NCI-H146 (cell line): Measurements from ENCODE around the gene TMEM82.
A peak's percentile ranks its signal among the peaks of the same experiment; 100 is the strongest.
"Not testable (repeated sequence)": the region's sequence is repeated elsewhere in the genome, so short reads cannot be mapped to it uniquely, and the experiment has no call there.

ENCODE experiments used
- DNase-seq: peaks from one replicate; lab custom pipeline; 2025; lab: John Stamatoyannopoulos, UW

Gene TMEM82

GRCh38 chr1:15742339-15742801 is at the start of gene TMEM82:
TMEM82 (plus strand) TSS chr1:15742499; CDS start chr1:15742560, 61 bp downstream.
- no peak for DNase-seq

- DNase-seq: no peak
Measured at GRCh38 chr1:15693371-15693770, 48.9 kb upstream of the TMEM82 start.

DNA sequence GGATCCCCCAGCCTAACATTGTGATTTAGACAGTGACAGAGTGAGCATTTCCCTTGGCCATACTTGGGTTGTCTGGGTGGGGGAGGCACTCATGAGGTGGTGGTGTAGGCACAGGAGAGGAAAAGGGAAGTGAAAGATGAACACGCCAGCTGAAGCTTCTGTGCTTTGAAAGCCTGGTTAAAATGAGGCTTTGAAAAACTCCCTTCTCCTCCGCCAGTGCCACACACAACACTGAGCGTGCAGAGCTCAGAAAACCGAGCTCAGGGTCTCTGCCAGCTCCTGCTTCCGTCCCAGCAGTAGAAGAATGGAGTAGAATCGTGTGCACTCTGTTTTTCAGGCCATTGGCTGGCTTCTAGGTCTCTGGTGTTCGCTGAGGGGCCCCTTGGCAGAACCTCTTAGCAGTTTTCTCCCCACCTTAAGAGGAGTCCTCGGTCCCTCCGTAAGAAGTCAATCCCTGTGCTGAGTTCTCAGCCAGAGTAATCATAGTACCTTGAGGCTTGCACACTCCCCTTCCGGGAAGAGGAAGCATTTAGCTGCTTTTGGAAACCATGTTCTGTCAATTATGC is 45.3 kb upstream of the TMEM82 start:
- DNase-seq: no peak

- no peak for DNase-seq
Measured at GRCh38 chr1:15698201-15698600, 44.1 kb upstream of the TMEM82 start.

DNA sequence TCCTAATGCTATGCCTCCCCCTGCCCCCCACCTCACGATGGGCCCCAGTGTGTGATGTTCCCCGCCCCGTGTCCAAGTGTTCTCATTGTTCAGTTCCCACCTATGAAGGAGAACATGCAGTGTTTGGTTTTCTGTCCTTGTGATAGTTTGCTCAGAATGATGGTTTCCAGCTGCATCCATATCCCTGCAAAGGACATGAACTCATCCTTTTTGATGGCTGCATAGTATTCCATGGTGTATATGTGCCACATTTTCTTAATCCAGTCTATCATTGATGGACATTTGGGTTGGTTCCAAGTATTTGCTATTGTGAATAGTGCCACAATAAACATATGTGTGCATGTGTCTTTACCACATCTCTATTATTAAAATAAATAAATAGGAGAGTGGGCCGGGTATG is 43.0 kb upstream of the TMEM82 start:
- DNase-seq: not testable (repeated sequence)

DNA sequence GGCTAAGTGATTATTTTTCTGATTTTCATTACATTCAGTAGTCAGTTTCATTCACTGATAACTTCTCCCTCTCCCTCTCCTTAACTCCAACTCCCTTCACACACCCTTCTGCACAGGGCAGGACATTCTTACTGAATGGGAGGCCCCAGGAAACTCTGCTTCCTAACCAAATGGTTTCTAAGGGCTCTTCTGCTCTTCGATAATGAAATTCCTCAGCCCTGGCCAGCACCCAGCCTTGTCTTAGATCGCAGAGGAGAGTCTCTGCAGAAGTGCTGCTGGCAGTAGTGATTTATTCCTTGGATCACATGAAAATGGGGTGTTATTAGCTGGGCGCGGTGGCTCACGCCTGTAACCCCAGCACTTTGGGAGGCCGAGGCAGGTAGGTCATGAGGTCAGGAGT is 41.8 kb upstream of the TMEM82 start:
- no peak for DNase-seq

DNA sequence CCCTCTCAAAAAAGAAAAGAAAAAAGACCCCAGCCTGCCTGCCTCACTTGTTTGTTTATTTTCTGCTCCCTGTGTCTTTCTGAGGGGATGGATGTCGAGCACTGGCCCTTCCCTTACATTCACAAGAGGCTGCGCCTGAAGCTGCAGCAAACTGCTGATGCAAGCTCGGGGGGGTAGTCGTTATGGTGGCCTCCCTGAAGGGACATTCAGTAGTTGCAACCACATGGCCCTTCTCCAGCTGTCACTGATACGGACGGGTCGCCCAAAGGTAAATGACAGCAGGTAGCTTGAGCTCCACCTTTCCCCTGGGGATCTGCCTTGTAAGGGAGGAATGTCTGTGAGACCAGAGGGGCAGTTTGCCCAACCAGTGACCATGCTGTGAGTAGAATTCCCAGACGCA is 40.5 kb upstream of the TMEM82 start:
- DNase-seq: no peak

- DNase-seq: no peak
Measured at GRCh38 chr1:15702722-15703550, 39.4 kb upstream of the TMEM82 start.

DNA sequence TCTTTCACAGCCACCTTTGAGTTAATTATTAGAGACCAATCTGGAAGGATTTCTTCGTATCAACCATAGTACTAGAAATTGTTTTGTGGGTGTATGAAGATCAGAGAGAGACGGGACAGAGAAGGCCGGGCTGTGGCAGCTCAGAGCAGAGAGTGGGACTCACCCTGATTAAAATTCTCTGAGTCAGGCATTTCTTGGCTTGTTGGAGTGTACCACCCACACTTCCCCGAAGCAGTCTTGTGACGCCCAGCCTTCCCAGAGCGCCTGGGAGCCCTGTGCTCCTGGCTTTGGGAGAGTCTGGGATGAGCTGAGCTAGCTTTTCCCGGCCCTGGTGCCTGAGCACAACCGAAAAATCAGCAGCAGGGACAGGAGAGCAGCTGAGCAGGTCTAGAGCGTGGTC is 38.7 kb upstream of the TMEM82 start:
- DNase-seq: no peak

GRCh38 chr1:15704526-15705183 is 37.6 kb upstream of the TMEM82 start:
- no peak for DNase-seq

GRCh38 chr1:15705184-15705566 is 37.1 kb upstream of the TMEM82 start:
- no peak for DNase-seq

DNA sequence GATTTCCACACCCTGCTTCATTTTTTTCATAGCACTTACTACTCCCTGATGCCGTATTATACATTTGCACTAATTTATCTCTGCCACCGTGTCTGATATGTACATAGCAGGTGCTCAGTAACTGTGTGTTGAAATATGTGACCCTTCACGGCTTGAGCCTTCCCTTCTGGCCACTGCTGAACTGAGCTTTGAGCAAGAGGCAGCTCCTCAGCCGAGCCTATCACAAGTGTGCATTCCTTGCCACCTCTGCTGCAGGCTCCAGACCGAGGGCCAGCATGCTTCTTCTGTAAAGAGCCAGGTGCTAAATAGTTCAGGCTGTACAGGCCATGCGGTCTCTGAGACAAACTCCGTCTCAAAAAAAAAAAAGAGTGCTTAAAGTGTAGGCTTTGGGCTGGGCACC is 35.5 kb upstream of the TMEM82 start:
- DNase-seq: no peak

DNA sequence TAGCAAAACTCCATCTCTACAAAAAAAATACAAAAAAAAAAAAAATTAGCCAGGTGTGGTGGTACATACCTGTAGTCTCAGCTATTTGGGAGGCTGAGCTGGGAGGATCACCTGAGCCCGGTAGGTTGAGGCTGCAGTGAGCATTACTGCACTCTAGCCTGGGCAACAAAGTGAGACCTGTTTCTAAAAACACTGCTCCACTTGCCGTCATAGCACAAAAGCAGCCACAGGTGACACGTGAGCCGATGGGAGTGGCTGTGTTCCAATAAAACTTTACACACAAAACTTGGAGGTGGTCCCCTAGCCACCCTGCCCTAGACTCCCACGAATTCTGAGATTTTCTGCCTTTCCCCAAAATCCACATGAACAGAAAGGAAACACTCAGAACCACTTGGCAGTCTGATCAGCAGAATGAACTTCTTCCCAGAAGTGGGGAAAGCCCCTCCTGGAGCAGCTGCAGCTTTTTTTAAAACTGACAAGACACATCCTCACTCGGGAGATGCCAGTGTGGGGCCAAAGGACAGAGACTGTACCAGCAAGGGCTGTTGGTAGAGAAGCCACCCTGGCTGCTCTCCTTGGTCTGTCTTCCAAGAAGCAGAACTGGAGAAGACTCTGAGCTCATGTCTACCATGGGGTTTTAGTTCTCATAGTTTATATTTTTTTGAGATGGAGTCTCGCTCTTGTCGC is 34.9 kb upstream of the TMEM82 start:
- DNase-seq: no peak

- DNase-seq: no peak
Measured at GRCh38 chr1:15708486-15709137, 33.7 kb upstream of the TMEM82 start.

- DNase-seq: no peak
Measured at GRCh38 chr1:15709226-15709625, 33.1 kb upstream of the TMEM82 start.

DNA sequence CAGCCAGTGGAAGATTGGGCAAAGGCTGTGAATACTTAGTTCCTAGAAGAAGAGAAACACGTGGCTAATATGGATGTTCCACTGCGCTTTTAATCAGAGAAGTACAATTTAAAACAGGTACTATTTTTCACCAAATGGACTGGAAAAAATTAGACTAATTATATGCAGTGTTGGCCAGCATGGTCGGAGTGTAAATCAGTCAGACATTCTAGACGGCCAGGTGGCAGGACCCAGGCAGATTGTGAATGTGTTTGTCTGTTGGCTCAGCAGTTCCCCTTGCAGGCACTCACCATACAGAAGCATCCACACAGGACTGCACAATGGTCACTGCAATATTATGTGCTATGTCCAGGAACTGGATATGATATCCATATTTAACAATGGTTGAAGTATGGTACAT is 30.1 kb upstream of the TMEM82 start:
- peak; percentile 18 for DNase-seq

- DNase-seq: no peak
Measured at GRCh38 chr1:15714406-15715136, 27.7 kb upstream of the TMEM82 start.

GRCh38 chr1:15717418-15718125 is 24.7 kb upstream of the TMEM82 start:
- DNase-seq: no peak

DNA sequence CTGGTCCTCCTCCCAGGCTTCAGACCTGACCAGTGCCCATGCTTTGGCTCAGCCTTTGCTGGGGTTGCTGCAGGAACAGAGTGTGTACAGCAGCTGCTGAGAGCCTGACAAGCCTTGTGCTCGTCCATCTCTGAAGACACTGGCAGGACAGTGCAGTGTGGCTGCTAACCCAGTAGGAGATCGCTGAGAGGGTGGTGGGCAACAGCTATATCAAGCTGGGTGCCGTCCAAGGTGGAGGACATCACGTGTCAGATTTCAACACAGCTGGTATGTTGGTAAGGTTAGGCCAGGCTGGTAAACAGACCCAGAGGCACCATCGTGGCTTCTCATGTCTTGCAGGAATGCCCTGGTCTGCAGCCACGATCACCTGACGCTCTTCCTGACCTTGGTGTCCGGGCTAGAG is 24.1 kb upstream of the TMEM82 start:
- DNase-seq: no peak

GRCh38 chr1:15719381-15720120 is 22.7 kb upstream of the TMEM82 start:
- DNase-seq: no peak
